ENCODE data around the gene U2AF2. TPM values are rescaled to one million over a fixed set of nuclear protein-coding genes. Genes with fewer than 3 reads are reported as not detected.

Gene U2AF2
- total and polyA plus RNA-seq, 2 of the 8 experiments (the other 6 are each of a cell fraction or from before 2014, with no cell fraction given): 162 to 252 TPM

DNA sequence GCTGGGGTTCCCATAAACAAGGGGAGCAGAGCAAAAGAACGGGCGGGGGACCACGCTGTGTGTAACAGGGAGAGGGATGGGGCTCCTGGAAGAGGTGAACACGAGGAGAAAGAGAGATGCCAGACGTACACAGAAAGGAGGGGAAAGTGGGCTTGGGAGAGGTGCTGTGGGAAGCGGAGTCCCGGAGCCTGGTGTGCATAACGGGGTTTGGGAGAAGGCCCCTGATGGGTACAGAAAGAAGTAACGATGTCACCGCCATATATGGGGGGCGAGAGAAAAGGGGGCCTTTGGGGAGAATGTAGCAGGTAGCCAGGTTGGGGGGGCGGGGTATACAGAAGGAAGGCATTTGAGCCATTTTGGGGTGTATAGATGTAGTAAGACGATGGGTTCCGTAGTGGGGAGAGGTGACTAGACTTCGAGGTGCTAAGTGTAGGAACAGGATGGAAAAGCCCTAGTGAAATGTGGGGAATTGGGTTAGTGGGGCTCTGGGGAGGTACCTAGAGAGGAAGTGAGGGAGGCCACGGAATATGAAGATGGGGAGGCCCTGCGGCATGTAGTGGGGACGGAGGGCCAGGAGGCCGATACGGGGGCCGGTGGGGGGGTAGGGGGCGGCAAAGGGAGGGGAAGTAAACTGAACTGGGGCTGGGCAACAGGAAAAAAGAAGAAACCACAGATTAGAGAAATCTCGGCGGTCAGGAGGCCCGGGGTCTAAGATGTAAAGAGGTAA is 13.2 kb upstream of the U2AF2 start:
- Histone ChIP-seq H2BK5ac (ENCODE audit: low read depth, low read length) (peak overlapping the region; percentile 35; the same call in 1 of the 2 replicates), H3K79me1 (ENCODE audit: low read depth, low read length) (peaks cover 14% of the 10 kb centered on the region), H3K23ac (ENCODE audit: insufficient read length) (no peak overlapping the region), H3K14ac (ENCODE audit: insufficient read length) (no peak overlapping the region), H2AK5ac (ENCODE audit: low read depth, low read length) (no peak overlapping the region), H2BK20ac (ENCODE audit: low read length) (no peak overlapping the region), H3K27ac (ENCODE audit: low read depth, low read length) (peak overlapping the region; percentile 10; the same call in 1 of the 2 replicates), H3K56ac (replicated peaks; ENCODE audit: insufficient read length, low read depth, low read length) (peak overlapping the region; percentile 40), H4K91ac (replicated peaks; ENCODE audit: insufficient read length, low read length) (peak overlapping the region; percentile 15), H3K79me2 (ENCODE audit: control insufficient read depth in 1 of 2, insufficient read depth in 2 of 2, low read length in 2 of 2) (peaks cover 4 to 28% of the 10 kb centered on the region in 2 experiments; a peak in 3 of 4 replicates), H3K9ac (replicated peaks in 1 of 4; ENCODE audit: extremely low read depth in 1 of 4, low read depth in 3 of 4, low read length in 3 of 4) (peak overlapping the region; percentile 34 to 78 (median 42); a peak in 5 of 7 replicates), H3K36me3 (ENCODE audit: control insufficient read depth in 2 of 4, insufficient read depth in 4 of 4, low read length in 3 of 4) (peaks cover 7 to 13% (median 10%) of the 10 kb centered on the region in 4 experiments), H2BK120ac (replicated peaks; ENCODE audit: low read depth, low read length) (no peak overlapping the region), H3K4me3 (ENCODE audit: extremely low read depth in 1 of 4, insufficient read depth in 2 of 4, low read depth in 3 of 4, low read length in 4 of 4) (peak overlapping the region; percentile 68 to 98 (median 80)), H3K23me2 (ENCODE audit: low read depth, low read length) (peaks cover 28% of the 10 kb centered on the region), H3K4ac (replicated peaks; ENCODE audit: insufficient read length, low read depth, low read length) (peak overlapping the region; percentile 61), H3K4me1 (replicated peaks in 1 of 4; ENCODE audit: control insufficient read depth in 3 of 4, insufficient read depth in 4 of 4, low read length in 3 of 4) (peaks cover 0 to 16% (median 10%) of the 10 kb centered on the region in 4 experiments; a peak in 6 of 7 replicates), H3K27me3 (replicated peaks in 1 of 4; ENCODE audit: control insufficient read depth in 3 of 4, extremely low read depth in 1 of 4, insufficient read depth in 3 of 4, low read length in 3 of 4) (no peaks in the 10 kb centered on the region), H2BK12ac (ENCODE audit: low read depth, low read length) (no peak overlapping the region), H2BK15ac (ENCODE audit: low read length) (no peak overlapping the region), H3K9me3 (ENCODE audit: insufficient read depth in 2 of 2, low read depth in 1 of 2, low read length in 1 of 2) (no peaks in the 10 kb centered on the region; a peak in 1 of 4 replicates), H4K8ac (ENCODE audit: extremely low read depth, insufficient read depth, low read length) (no peak overlapping the region; the same call in 1 of the 2 replicates), H4K5ac (ENCODE audit: insufficient read length, low read depth, low read length) (peak overlapping the region; percentile 50), H4K20me1 (replicated peaks in 1 of 2; ENCODE audit: control insufficient read depth in 1 of 2, insufficient read depth in 2 of 2, low read length in 2 of 2) (peaks cover 2 to 7% of the 10 kb centered on the region in 2 experiments), H3K4me2 (ENCODE audit: insufficient read depth in 1 of 2, low read depth in 2 of 2, low read length in 2 of 2) (peak overlapping the region; percentile 87 to 99), H2AFZ (ENCODE audit: low read length) (no peak overlapping the region), H3K18ac (ENCODE audit: extremely low read depth, low read length) (peak overlapping the region; percentile 55)
- 1% methylated on average over 13 of the region's 25 CpGs; no CpG with 5 or more reads in 1 of the 2 experiments for WGBS, 2 experiments (ENCODE audit: extremely low coverage in 1 of 2, insufficient coverage in 1 of 2, insufficient read length in 1 of 2, insufficient replicate concordance in 2 of 2, low coverage in 1 of 2, low lambda C conversion rate in 2 of 2, missing lambda C conversion rate in 1 of 2)
- POLR2A ChIA-PET (ENCODE audit: partially characterized antibody): interaction anchor here (0.7 to 9.2 kb wide), 9 partner anchors 8 to 43 kb away, joined by 3 to 96 read pairs (median 6); partner anchors contain the start of genes U2AF2 and ZNF784
- TF ChIP-seq, protein P1, sequence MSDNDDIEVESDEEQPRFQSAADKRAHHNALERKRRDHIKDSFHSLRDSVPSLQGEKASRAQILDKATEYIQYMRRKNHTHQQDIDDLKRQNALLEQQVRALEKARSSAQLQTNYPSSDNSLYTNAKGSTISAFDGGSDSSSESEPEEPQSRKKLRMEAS (IDR thresholded peaks at IDR 0.05): 0 out of 2 replicates have a peak, but pooled peaks have one; percentile 13
- TF ChIP-seq GTF2F1 (IDR thresholded peaks at IDR 0.05; ENCODE audit: borderline replicate concordance, low read depth, low read length): no peak
- TF ChIP-seq KDM5A (IDR thresholded peaks at IDR 0.05; ENCODE audit: low read length): no peak
- TF ChIP-seq SAP30 (IDR thresholded peaks at IDR 0.05; ENCODE audit: insufficient read depth, insufficient replicate concordance, low read length): no peak
- FAIRE-seq (no peak), DNase-seq (ENCODE audit: low read depth in 1 of 2, low spot score in 2 of 2) (no peak)
- CTCF ChIA-PET (ENCODE audit: partially characterized antibody): interaction anchor here (1.3 to 4.0 kb wide), 3 partner anchors 9 to 35 kb away, joined by 3 to 18 read pairs (median 10); no protein-coding TSS in a partner anchor

Measured in H1 (cell line).